Activated T-helper 2 cell treated with anti-CD3 and anti-CD28 coated beads, Interferon-gamma antibody, Interleukin-2, Interleukin-4, amounts not matched to agents 10 μg/mL and 5 μg/mL and 100 μg/mL, durations not matched to agents 14 hours and 24 hours and 36 hours (primary cell): ENCODE measurements around the gene TCP1. TPM values are rescaled to one million over a fixed set of nuclear protein-coding genes. Genes with fewer than 3 reads are reported as not detected.
"Not testable (repeated sequence)": the region's sequence is repeated elsewhere in the genome, so short reads cannot be mapped to it uniquely, and the experiment has no call there.

Experiments
- DNase-seq: peaks from one replicate; pipeline ENCODE4 v3.0.0; 2021; ENCODE audit warnings: low spot score
- H3K27ac Mint-ChIP-seq: one replicate; pipeline ENCODE4 v1.8.0; 2021; ENCODE audit warnings: mixed read lengths
- H3K27me3 Mint-ChIP-seq: one replicate; pipeline ENCODE4 v1.8.0; 2021; ENCODE audit warnings: low read depth, mixed read lengths
- H3K36me3 Mint-ChIP-seq: one replicate; pipeline ENCODE4 v1.8.0; 2021; ENCODE audit warnings: low read depth, mixed read lengths
- H3K4me1 Mint-ChIP-seq: one replicate; pipeline ENCODE4 v1.8.0; 2021; ENCODE audit warnings: low read depth, mixed read lengths
- H3K4me3 Mint-ChIP-seq: one replicate; pipeline ENCODE4 v1.8.0; 2021; ENCODE audit warnings: low read depth, mild to moderate bottlenecking, moderate library complexity, mixed read lengths
- H3K9me3 Mint-ChIP-seq: one replicate; pipeline ENCODE4 v1.8.0; 2021; ENCODE audit warnings: mixed read lengths
- intact Hi-C: fragments of 100-400 bp; cut with micrococcal nuclease; formaldehyde crosslinking; loops from one replicate; pipeline ENCODE4 v1.15.1; 2023
- total RNA-seq: library from RNA; stranded (reverse); gene quantifications from 2 replicates; pipeline ENCODE4 v1.2.3, GENCODE V29; 2022

Gene TCP1
- total RNA-seq, 1 donor from 2014 or later: 438 TPM

GRCh38 chr6:159739341-159739740 lies 50.1 kb downstream of the TCP1 start:
- Mint-ChIP-seq H3K36me3 (peaks cover 56% of the 10 kb centered on the region), H3K27me3 (no peaks in the 10 kb centered on the region), H3K4me3 (no peak overlapping the region), H3K4me1 (peaks cover 13% of the 10 kb centered on the region), H3K9me3 (no peaks in the 10 kb centered on the region), H3K27ac (no peak overlapping the region)
- DNase-seq: no peak
- intact Hi-C loops: no loop called here

DNA sequence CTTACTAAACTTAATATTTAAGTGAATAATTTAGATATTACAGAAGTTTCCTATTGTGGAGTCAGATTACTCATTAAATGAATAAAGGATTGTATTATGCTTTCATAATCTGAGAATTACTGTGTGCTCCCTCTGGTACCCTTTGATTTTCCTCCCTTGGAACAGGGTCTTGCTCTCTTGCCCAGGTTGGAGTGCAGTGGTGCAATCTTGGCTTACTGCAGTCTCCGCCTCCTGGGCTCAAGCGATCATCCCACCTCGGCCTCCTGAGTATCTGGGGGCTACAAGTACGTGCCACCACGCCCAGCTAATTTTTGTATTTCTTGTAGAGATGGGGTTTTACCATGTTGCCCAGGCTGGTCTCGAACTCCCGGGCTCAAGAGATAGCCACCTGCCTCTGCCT lies 52.5 kb downstream of the TCP1 start:
- intact Hi-C loops: no loop called here
- no peak overlapping the region for H3K27ac Mint-ChIP-seq
- peaks cover 22% of the 10 kb centered on the region for H3K4me1 Mint-ChIP-seq
- H3K4me3 Mint-ChIP-seq: no peak overlapping the region
- no peak for DNase-seq
- H3K9me3 Mint-ChIP-seq: no peaks in the 10 kb centered on the region
- peaks cover 43% of the 10 kb centered on the region for H3K36me3 Mint-ChIP-seq
- no peaks in the 10 kb centered on the region for H3K27me3 Mint-ChIP-seq

- intact Hi-C loops, H3K4me3 Mint-ChIP-seq, H3K27me3 Mint-ChIP-seq, H3K27ac Mint-ChIP-seq, DNase-seq, H3K9me3 Mint-ChIP-seq: not testable (repeated sequence)
- H3K36me3 Mint-ChIP-seq: peaks cover 45% of the 10 kb centered on the region
- H3K4me1 Mint-ChIP-seq: peaks cover 44% of the 10 kb centered on the region
Measured at GRCh38 chr6:159733395-159733794, 56.0 kb downstream of the TCP1 start.

DNA sequence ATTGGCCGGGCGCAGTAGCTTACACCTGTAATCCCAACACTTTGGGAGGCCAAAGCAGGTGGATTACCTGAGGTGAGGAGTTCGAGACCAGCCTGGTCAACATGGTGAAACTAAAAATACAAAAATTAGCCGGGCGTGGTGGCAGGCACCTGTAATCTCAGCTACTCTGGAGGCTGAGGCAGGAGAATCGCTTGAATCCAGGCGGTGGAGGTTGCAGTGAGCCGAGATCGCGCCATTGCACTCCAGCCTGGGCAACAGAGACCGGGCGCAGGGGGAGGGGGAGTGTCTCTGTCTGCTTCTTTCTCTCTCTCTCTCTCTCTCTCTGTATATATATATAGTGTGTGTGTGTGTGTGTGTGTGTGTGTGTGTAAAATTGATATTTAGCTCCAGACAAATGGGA lies 56.9 kb downstream of the TCP1 start:
- H3K27me3 Mint-ChIP-seq, H3K9me3 Mint-ChIP-seq, intact Hi-C loops, H3K27ac Mint-ChIP-seq, H3K4me3 Mint-ChIP-seq, DNase-seq: not testable (repeated sequence)
- Mint-ChIP-seq H3K36me3 (peaks cover 42% of the 10 kb centered on the region), H3K4me1 (peaks cover 37% of the 10 kb centered on the region)

GRCh38 chr6:159730332-159730676 lies 59.1 kb downstream of the TCP1 start:
- Mint-ChIP-seq H3K27ac (no peak overlapping the region), H3K4me3 (peak overlapping the region; percentile 44), H3K9me3 (no peaks in the 10 kb centered on the region), H3K36me3 (peaks cover 46% of the 10 kb centered on the region), H3K27me3 (no peaks in the 10 kb centered on the region), H3K4me1 (peaks cover 41% of the 10 kb centered on the region)
- intact Hi-C loops: no loop called here
- no peak for DNase-seq

DNA sequence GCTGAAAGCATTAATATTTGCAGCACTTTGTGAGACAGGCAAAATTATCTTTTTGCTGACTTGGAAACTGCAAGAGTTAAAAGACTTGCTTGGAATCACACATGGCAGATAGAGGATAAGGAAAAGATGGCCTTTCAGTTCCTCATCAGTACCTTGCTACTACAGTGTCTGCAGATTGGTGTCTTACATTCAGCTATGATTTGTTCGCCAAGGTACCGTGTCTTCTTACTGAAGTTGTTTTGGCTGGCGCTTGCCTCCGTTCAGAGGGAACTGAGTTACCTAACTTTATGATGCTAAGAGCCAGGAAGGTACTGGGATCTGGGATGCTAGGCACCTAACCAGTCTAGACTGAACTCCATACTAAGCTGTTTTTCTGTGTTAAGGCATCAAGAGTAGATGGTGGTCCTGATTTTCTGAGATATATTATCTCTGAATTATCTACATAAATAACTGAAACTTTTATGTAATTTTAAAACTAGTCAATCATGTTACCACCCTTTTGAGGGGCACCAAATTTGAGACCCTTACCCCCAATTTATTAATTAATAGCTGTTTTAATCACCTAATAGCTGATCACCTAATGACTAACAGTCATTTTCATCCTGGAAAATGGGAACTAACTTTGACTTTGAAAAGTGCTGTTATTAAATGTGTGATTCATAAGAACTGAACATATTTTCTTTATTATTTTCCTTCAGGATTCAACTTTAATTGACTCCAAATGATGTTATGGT lies 59.6 kb downstream of the TCP1 start:
- Mint-ChIP-seq H3K4me3 (peak overlapping the region; percentile 88), H3K9me3 (no peaks in the 10 kb centered on the region), H3K27ac (no peak overlapping the region), H3K4me1 (peaks cover 43% of the 10 kb centered on the region), H3K36me3 (peaks cover 48% of the 10 kb centered on the region), H3K27me3 (no peaks in the 10 kb centered on the region)
- intact Hi-C loops: no loop called here
- DNase-seq: no peak

GRCh38 chr6:159728531-159728964 lies 60.9 kb downstream of the TCP1 start:
- DNase-seq: no peak
- Mint-ChIP-seq H3K27ac (peak overlapping the region; percentile 85), H3K27me3 (no peaks in the 10 kb centered on the region), H3K36me3 (peaks cover 57% of the 10 kb centered on the region), H3K9me3 (no peaks in the 10 kb centered on the region), H3K4me3 (peak overlapping the region; percentile 88), H3K4me1 (peaks cover 42% of the 10 kb centered on the region)
- intact Hi-C loops: loop anchor here (1.0 kb wide), 1 partner anchor 34 kb away; the partner anchor contains the start of gene ACAT2

Other genes starting within 250 kb of the TCP1 start
- 54.3 and 60.8 TPM in 2 replicates for gene SOD2, start 96.4 kb downstream of the TCP1 start, total RNA-seq
- 110 and 114 TPM in 2 replicates for gene WTAP, start 62.1 kb downstream of the TCP1 start, total RNA-seq
- gene ACAT2, start 27.6 kb downstream of the TCP1 start, total RNA-seq: 108 and 109 TPM in 2 replicates
- 96.0 and 101 TPM in 2 replicates for gene MRPL18, start 865 bp upstream of the TCP1 start, total RNA-seq
- 0.32 and 0.74 TPM in 2 replicates for gene PNLDC1, start 10.7 kb upstream of the TCP1 start, total RNA-seq
- gene MAS1, start 101.4 kb upstream of the TCP1 start, total RNA-seq: not detected in 2 replicates
- gene IGF2R, start 179.5 kb upstream of the TCP1 start, total RNA-seq: 75.0 and 82.4 TPM in 2 replicates